ENCODE results near the gene PZP.

Gene PZP

GRCh38 chr12:9134981-9135628, 73.1 kb downstream of the PZP start:
- H4K20me1 ChIP-seq (ENCODE audit: low read depth, low read length) = no peaks in the 10 kb centered on the region
- H3K27me3 ChIP-seq (ENCODE audit: low read length) = no peaks in the 10 kb centered on the region

DNA sequence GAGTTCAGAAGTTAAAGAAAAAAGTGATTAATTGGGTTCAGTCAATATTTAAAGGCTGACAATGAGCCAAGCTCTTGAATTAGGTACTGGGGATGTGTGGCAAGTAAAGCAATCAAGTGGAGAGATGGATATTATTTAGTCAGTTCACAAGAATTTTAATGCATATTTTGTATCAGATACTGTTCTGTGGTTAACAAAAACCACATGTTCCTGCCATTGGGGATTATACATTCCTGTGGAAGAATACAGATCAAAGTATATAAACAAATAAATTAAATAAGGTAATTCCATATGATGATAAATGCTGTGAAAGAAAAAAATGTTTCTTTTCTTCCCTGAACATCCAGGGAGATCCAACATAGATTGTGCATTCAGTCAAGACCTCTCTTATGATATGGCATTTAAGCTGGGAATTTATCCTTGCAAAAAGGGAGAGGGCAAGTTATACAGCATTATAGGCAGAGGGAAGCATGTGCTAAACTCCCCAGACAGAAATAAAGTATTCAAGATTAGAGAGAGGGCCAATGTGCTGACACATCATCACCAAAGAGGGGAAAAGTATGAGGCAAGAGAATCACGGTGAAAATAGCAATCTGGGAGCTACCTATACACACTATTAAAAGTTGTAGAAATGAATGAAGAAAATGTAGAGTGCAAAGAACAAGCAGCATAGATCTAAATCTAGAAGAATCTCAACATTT, 74.8 kb downstream of the PZP start:
- Histone ChIP-seq H3K27ac (ENCODE audit: low read depth, low read length) (no peak overlapping the region), H3K4me2 (ENCODE audit: low read depth, low read length, poor library complexity, severe bottlenecking) (no peak overlapping the region), H3K27me3 (ENCODE audit: low read length) (no peaks in the 10 kb centered on the region)

More at GRCh38 chr12:9134981-9135628, 73.1 kb downstream of the PZP start:
- Histone ChIP-seq H2AFZ (ENCODE audit: low read depth, low read length, severe bottlenecking) (no peak overlapping the region), H3K9me3 (ENCODE audit: insufficient read depth, low read length) (no peaks in the 10 kb centered on the region), H3K27ac (ENCODE audit: low read depth, low read length) (no peak overlapping the region), H3F3A (ENCODE audit: insufficient read depth) (no peaks in the 10 kb centered on the region), H3K4me3 (ENCODE audit: insufficient read depth, low read length, poor library complexity, severe bottlenecking) (no peak overlapping the region), H3K4me2 (ENCODE audit: low read depth, low read length, poor library complexity, severe bottlenecking) (no peak overlapping the region), H3K9ac (ENCODE audit: low read length) (no peak overlapping the region), H3K9me2 (replicated peaks; ENCODE audit: insufficient read depth, low read length) (no peaks in the 10 kb centered on the region), H3K36me3 (ENCODE audit: low read length) (no peaks in the 10 kb centered on the region), H3K79me2 (ENCODE audit: insufficient read depth, low read length) (no peaks in the 10 kb centered on the region)
- TF ChIP-seq CTCF (IDR thresholded peaks at IDR 0.05; ENCODE audit: insufficient read depth, low read length, poor library complexity, severe bottlenecking) (no peak), EZH2phosphoT487 (conservative IDR thresholded peaks at IDR 0.05; ENCODE audit: low read length) (no peak)

DNA sequence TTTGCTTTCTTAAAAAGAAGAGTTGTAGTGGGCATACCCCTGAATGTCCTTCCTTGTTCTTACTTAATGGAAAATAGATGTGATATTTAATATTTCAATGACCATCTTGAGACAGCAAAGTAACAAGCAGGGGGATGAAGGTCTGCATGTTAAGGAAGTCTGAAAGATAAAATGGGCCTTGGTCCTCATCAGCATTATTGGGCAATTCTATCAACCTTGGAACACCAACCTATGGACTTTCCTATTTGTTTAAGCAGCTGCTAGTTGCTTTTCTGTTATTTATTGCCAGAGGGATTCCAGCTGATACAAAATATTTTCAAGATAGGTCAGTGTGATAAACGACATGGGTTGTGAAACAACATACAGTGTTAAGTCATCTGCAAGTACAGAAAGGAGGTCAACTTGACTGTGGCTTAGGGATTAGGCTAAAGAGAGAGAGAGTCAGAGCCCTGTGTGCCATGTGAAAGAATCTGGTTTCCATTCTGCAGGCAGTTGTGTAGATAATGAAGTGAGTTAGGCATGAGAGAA, 76.1 kb downstream of the PZP start:
- H3K4me2 ChIP-seq (ENCODE audit: low read depth, low read length, poor library complexity, severe bottlenecking) = no peak overlapping the region

More for the DNA sequence above, 74.8 kb downstream of the PZP start:
- Histone ChIP-seq H3K9ac (ENCODE audit: low read length) (no peak overlapping the region), H3K9me2 (replicated peaks; ENCODE audit: insufficient read depth, low read length) (no peaks in the 10 kb centered on the region), H2AFZ (ENCODE audit: low read depth, low read length, severe bottlenecking) (no peak overlapping the region), H4K20me1 (ENCODE audit: low read depth, low read length) (no peaks in the 10 kb centered on the region), H3K79me2 (ENCODE audit: insufficient read depth, low read length) (no peaks in the 10 kb centered on the region), H3F3A (ENCODE audit: insufficient read depth) (no peaks in the 10 kb centered on the region), H3K36me3 (ENCODE audit: low read length) (no peaks in the 10 kb centered on the region), H3K9me3 (ENCODE audit: insufficient read depth, low read length) (no peaks in the 10 kb centered on the region), H3K4me3 (ENCODE audit: insufficient read depth, low read length, poor library complexity, severe bottlenecking) (no peak overlapping the region)
- TF ChIP-seq CTCF (IDR thresholded peaks at IDR 0.05; ENCODE audit: insufficient read depth, low read length, poor library complexity, severe bottlenecking) (no peak), EZH2phosphoT487 (conservative IDR thresholded peaks at IDR 0.05; ENCODE audit: low read length) (no peak)

GRCh38 chr12:9130244-9130643, 78.0 kb downstream of the PZP start:
- Histone ChIP-seq H3K36me3 (ENCODE audit: low read length) (no peaks in the 10 kb centered on the region), H3K9me3 (ENCODE audit: insufficient read depth, low read length) (no peaks in the 10 kb centered on the region), H3K27ac (ENCODE audit: low read depth, low read length) (no peak overlapping the region), H3K4me2 (ENCODE audit: low read depth, low read length, poor library complexity, severe bottlenecking) (no peak overlapping the region), H4K20me1 (ENCODE audit: low read depth, low read length) (no peaks in the 10 kb centered on the region), H3K4me3 (ENCODE audit: insufficient read depth, low read length, poor library complexity, severe bottlenecking) (no peak overlapping the region), H3F3A (ENCODE audit: insufficient read depth) (no peaks in the 10 kb centered on the region), H3K27me3 (ENCODE audit: low read length) (no peaks in the 10 kb centered on the region), H3K9ac (ENCODE audit: low read length) (no peak overlapping the region), H3K9me2 (replicated peaks; ENCODE audit: insufficient read depth, low read length) (no peaks in the 10 kb centered on the region), H2AFZ (ENCODE audit: low read depth, low read length, severe bottlenecking) (no peak overlapping the region), H3K79me2 (ENCODE audit: insufficient read depth, low read length) (no peaks in the 10 kb centered on the region)
- TF ChIP-seq CTCF (IDR thresholded peaks at IDR 0.05; ENCODE audit: insufficient read depth, low read length, poor library complexity, severe bottlenecking) (no peak), EZH2phosphoT487 (conservative IDR thresholded peaks at IDR 0.05; ENCODE audit: low read length) (no peak)

More for the DNA sequence above, 76.1 kb downstream of the PZP start:
- H3F3A ChIP-seq (ENCODE audit: insufficient read depth) = no peaks in the 10 kb centered on the region
- no peak overlapping the region for H3K27ac ChIP-seq (ENCODE audit: low read depth, low read length)
- H3K9me2 ChIP-seq (replicated peaks; ENCODE audit: insufficient read depth, low read length) = no peaks in the 10 kb centered on the region
- H3K4me3 ChIP-seq (ENCODE audit: insufficient read depth, low read length, poor library complexity, severe bottlenecking) = no peak overlapping the region
- H3K9me3 ChIP-seq (ENCODE audit: insufficient read depth, low read length) = no peaks in the 10 kb centered on the region
- H4K20me1 ChIP-seq (ENCODE audit: low read depth, low read length) = no peaks in the 10 kb centered on the region
- no peaks in the 10 kb centered on the region for H3K79me2 ChIP-seq (ENCODE audit: insufficient read depth, low read length)
- TF ChIP-seq EZH2phosphoT487 (conservative IDR thresholded peaks at IDR 0.05; ENCODE audit: low read length) = no peak
- no peaks in the 10 kb centered on the region for H3K36me3 ChIP-seq (ENCODE audit: low read length)
- no peak overlapping the region for H3K9ac ChIP-seq (ENCODE audit: low read length)
- no peak overlapping the region for H2AFZ ChIP-seq (ENCODE audit: low read depth, low read length, severe bottlenecking)
- H3K27me3 ChIP-seq (ENCODE audit: low read length) = no peaks in the 10 kb centered on the region
